Parathyroid adenoma (tissue), 2 donors: ENCODE data around the gene ATXN8OS.

Experiments
- H2AFZ ChIP-seq: fragments of 300-600 bp; sonication (generic); one replicate; pipeline ENCODE4 v1.7.0; 2017; ENCODE audit warnings: antibody characterized with exemption, mild to moderate bottlenecking
- H3K27ac ChIP-seq: fragments of 300-600 bp; sonication (generic); one replicate; pipeline ENCODE4 v1.7.0; 2017
- H3K27me3 ChIP-seq: fragments of 300-600 bp; sonication (generic); one replicate; pipeline ENCODE4 v1.7.0; 2017; ENCODE audit warnings: low read length; ENCODE audit not compliant: control insufficient read depth, insufficient read depth
- H3K36me3 ChIP-seq: fragments of 300-600 bp; sonication (generic); one replicate; pipeline ENCODE4 v1.7.0; 2017; ENCODE audit warnings: low read length; ENCODE audit not compliant: control insufficient read depth, insufficient read depth
- H3K4me1 ChIP-seq: fragments of 300-600 bp; sonication (generic); one replicate; pipeline ENCODE4 v1.7.0; 2017; ENCODE audit warnings: control low read depth
- H3K4me2 ChIP-seq: fragments of 300-600 bp; sonication (generic); one replicate; pipeline ENCODE4 v1.7.0; 2017; ENCODE audit warnings: low read length
- H3K4me3 ChIP-seq: fragments of 300-600 bp; sonication (generic); one replicate; pipeline ENCODE4 v1.7.0; 2017; ENCODE audit warnings: low read depth, low read length
- H3K79me2 ChIP-seq: fragments of 300-600 bp; sonication (generic); one replicate; pipeline ENCODE4 v1.7.0; 2017; ENCODE audit warnings: control low read depth
- H3K9ac ChIP-seq: fragments of 300-600 bp; sonication (generic); one replicate; pipeline ENCODE4 v1.7.0; 2017; ENCODE audit warnings: mild to moderate bottlenecking
- H3K9me3 ChIP-seq: fragments of 300-600 bp; sonication (generic); one replicate; pipeline ENCODE4 v1.7.0; 2017; ENCODE audit warnings: low read length; ENCODE audit not compliant: control insufficient read depth
- TF ChIP-seq, protein P1 (sequence below): fragments of 300-600 bp; sonication (generic); IDR thresholded peaks from one replicate; pipeline ENCODE4 v1.7.0; 2017; ENCODE audit warnings: antibody characterized with exemption, mild to moderate bottlenecking
- donor health status: primary hyperparathyroidism.

Gene ATXN8OS

DNA sequence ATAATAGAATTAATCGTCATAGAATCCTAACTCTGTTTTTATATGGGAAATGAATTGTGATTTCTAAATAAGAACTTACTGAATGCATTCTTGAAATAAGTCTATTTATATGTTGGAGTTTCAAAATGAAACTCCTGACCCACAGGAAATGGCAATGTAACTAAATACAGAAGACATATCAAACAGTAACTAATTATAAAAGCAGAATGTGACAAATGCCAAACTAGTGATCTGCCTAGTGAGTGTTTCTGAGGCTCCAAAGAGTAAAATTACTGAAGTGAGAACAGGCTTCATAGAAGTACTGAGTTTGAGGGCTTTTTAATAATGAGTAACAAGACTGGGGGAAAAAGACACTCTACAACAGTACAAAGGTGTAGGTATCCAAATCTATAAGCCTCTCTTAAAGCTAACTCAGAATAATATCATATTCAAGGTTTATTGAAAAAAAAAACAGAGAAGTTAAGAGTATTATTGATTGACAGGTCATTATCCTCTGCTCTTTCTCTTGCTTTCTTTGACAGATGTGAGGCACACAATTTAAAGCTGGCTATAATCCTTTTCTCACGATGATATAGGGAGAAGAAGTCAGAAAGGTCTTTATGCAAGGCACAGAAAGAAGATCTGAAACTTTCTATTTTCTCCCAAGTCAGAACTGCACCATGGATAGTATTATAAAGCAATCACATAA, 17.4 kb upstream of the ATXN8OS start:
- no peaks in the 10 kb centered on the region for H3K27me3 ChIP-seq
- no peak overlapping the region for H3K4me3 ChIP-seq
- H3K4me1 ChIP-seq = no peaks in the 10 kb centered on the region
- TF ChIP-seq, protein P1, sequence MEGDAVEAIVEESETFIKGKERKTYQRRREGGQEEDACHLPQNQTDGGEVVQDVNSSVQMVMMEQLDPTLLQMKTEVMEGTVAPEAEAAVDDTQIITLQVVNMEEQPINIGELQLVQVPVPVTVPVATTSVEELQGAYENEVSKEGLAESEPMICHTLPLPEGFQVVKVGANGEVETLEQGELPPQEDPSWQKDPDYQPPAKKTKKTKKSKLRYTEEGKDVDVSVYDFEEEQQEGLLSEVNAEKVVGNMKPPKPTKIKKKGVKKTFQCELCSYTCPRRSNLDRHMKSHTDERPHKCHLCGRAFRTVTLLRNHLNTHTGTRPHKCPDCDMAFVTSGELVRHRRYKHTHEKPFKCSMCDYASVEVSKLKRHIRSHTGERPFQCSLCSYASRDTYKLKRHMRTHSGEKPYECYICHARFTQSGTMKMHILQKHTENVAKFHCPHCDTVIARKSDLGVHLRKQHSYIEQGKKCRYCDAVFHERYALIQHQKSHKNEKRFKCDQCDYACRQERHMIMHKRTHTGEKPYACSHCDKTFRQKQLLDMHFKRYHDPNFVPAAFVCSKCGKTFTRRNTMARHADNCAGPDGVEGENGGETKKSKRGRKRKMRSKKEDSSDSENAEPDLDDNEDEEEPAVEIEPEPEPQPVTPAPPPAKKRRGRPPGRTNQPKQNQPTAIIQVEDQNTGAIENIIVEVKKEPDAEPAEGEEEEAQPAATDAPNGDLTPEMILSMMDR = no peak
- no peaks in the 10 kb centered on the region for H3K36me3 ChIP-seq
- H3K79me2 ChIP-seq = no peaks in the 10 kb centered on the region
- no peak overlapping the region for H3K9ac ChIP-seq
- H2AFZ ChIP-seq = no peak overlapping the region
- H3K27ac ChIP-seq = no peak overlapping the region
- H3K4me2 ChIP-seq = no peak overlapping the region
- H3K9me3 ChIP-seq = no peaks in the 10 kb centered on the region

DNA sequence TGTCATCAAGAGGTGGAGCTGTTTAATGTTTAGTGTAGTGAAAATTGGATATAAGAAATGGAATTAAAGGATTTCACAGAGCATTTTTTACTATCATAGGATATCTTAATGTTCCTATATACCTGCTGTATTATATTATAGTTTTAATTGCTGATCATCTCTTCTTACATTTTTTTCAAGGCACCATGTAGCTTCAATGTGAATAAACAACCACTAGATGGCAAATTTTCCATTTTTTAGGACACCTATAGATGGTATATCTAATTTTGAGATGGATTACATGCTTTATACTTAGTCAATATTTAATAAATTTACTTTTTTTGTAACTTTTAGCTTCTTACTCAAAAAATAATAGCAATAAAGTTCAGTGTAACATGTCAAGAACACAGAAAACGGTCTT, 9.0 kb upstream of the ATXN8OS start:
- Histone ChIP-seq H3K36me3 (no peaks in the 10 kb centered on the region), H3K4me1 (no peaks in the 10 kb centered on the region), H3K4me2 (no peak overlapping the region), H3K9ac (no peak overlapping the region), H3K9me3 (no peaks in the 10 kb centered on the region), H2AFZ (no peak overlapping the region), H3K4me3 (no peak overlapping the region), H3K27ac (no peak overlapping the region), H3K27me3 (no peaks in the 10 kb centered on the region), H3K79me2 (no peaks in the 10 kb centered on the region)
- TF ChIP-seq, protein P1 = no peak

DNA sequence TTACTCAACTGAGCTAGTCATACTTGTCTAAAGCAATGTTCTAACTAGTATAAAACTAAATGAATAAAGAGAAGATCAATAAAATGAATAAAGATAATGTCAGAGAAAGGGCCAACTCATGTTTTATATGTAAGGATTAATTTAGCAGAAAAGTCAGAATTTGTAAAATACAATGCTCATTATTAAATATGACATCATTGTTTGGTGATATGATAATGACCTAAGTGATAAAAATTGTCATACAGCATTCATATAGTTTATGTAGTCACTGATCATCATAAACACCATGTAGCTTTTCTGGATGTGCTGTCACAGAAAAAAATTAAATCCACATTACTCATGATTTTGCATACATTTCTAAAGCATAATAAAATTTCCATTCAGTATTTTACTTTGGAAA, 3.1 kb upstream of the ATXN8OS start:
- Histone ChIP-seq H3K27ac (no peak overlapping the region), H3K4me3 (no peak overlapping the region), H3K36me3 (no peaks in the 10 kb centered on the region), H3K4me1 (no peaks in the 10 kb centered on the region), H3K4me2 (no peak overlapping the region), H3K9me3 (no peaks in the 10 kb centered on the region), H2AFZ (no peak overlapping the region), H3K79me2 (no peaks in the 10 kb centered on the region), H3K27me3 (no peaks in the 10 kb centered on the region), H3K9ac (no peak overlapping the region)
- TF ChIP-seq, protein P1 = no peak

DNA sequence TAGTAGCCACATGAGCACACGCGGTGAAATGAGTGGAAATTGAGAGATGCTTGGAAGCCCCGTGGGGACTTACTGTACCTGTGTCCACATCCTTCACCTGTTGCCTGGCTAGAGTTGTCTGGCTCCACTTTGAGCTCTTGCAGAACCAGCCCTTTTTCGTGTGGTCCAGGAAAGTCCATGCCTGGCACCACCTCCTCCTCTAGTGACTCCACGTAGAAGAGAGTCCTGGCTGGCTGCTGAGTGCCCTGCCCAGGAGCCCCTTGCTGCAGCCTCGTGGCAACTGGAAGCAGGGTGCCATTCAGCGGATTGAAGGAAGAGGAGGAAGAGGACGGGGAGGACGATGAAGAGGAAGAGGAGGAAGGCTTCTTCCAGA, 515 bp upstream of the ATXN8OS start:
- H3K4me2 ChIP-seq = no peak overlapping the region
- H3K27ac ChIP-seq = no peak overlapping the region
- TF ChIP-seq, protein P1 = no peak
- no peaks in the 10 kb centered on the region for H3K27me3 ChIP-seq
- no peaks in the 10 kb centered on the region for H3K79me2 ChIP-seq
- H2AFZ ChIP-seq = no peak overlapping the region
- H3K9me3 ChIP-seq = no peaks in the 10 kb centered on the region
- no peaks in the 10 kb centered on the region for H3K4me1 ChIP-seq
- no peaks in the 10 kb centered on the region for H3K36me3 ChIP-seq
- H3K9ac ChIP-seq = no peak overlapping the region
- H3K4me3 ChIP-seq = no peak overlapping the region

DNA sequence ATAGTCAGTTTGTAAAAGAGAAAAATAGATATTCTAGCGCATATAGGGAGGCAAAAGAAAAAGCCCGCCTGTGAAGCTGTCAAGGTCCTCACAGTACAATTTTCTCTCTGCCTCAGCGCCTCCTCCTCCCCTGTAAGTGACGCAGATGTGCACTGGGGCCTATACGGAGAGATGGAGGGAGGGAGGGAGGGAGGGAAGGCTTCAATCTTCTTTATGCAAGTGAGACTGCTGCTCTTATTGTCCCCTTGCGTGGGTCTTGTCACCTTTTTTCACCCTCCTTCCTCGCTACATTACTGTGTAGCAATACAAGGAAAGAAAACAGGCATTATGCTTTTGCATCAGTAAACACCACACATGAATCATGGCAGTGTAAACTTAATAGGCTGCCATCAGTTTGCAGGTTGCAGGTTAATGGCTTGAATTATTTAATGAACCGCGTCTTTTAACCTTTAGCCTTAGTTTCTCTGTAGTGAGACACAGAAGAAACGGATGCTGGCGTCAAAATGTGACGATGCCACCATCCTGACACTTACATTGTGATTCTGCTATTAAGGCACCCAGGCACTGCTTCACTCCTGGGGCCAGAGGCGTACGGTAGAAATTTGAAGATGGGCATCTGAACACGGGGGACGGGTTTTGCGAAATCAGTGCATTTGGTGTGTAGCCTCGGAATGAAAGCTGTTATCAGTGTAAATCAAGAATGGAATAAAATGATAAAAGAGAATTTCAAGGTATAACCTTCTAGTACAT, 905 bp downstream of the ATXN8OS start, which contains the start of gene KLHL1:
KLHL1 (minus strand) TSS at position 97 of the 750 bp plus-strand sequence. CDS start 753 bp downstream, outside the sequence.
- Histone ChIP-seq H3K4me3 (no peak within 1 kb of the TSS), H3K27me3 (no peaks in the 10 kb centered on the region), H3K36me3 (no peaks in the 10 kb centered on the region), H3K4me2 (no peak within 1 kb of the TSS), H3K9me3 (no peaks in the 10 kb centered on the region), H3K27ac (no peak within 1 kb of the TSS), H3K4me1 (no peaks in the 10 kb centered on the region), H3K9ac (no peak within 1 kb of the TSS), H2AFZ (no peak within 1 kb of the TSS), H3K79me2 (no peaks in the 10 kb centered on the region)
- TF ChIP-seq, protein P1 = no peak
